Keratinocyte (primary cell): ENCODE data around the gene NPAS3. TPM values are rescaled to one million over a fixed set of nuclear protein-coding genes. Genes with fewer than 3 reads are reported as not detected.

ENCODE experiments used
- DNase-seq: peaks from one replicate; pipeline ENCODE4 v3.0.0-alpha.2; 2011; ENCODE audit warnings: low read depth, missing footprints, low spot score
- FAIRE-seq: peaks from 2 replicates; lab custom pipeline; 2011; peaks lifted over from hg19 to GRCh38; lab: Jason Lieb, UNC
- H2AFZ ChIP-seq: 2 replicates; pipeline ENCODE4 v1.6.0; 2012; ENCODE audit warnings: low read length, control low read depth, inconsistent platforms; ENCODE audit not compliant: control insufficient read depth
- H3K27ac ChIP-seq: 2 replicates; pipeline ENCODE4 v1.5.1; 2011; ENCODE audit warnings: low read length; ENCODE audit not compliant: control insufficient read depth, insufficient read depth
- H3K27me3 ChIP-seq: 3 replicates; pipeline ENCODE4 v1.6.0; 2011; ENCODE audit warnings: low read length; ENCODE audit not compliant: control insufficient read depth, insufficient read depth; ENCODE audit errors: extremely low read depth
- H3K36me3 ChIP-seq, 2 experiments: 2 replicates in 1 of 2; 3 replicates in 1 of 2; pipeline ENCODE4 v1.5.1; 2011; ENCODE audit warnings: low read length in 2 of 2, mild to moderate bottlenecking in 1 of 2; ENCODE audit not compliant: control insufficient read depth in 2 of 2, insufficient read depth in 2 of 2; ENCODE audit errors: extremely low read depth in 1 of 2
- H3K4me1 ChIP-seq: 3 replicates; pipeline ENCODE4 v1.5.1; 2011; ENCODE audit warnings: low read length; ENCODE audit not compliant: control insufficient read depth, insufficient read depth; ENCODE audit errors: extremely low read depth
- H3K4me2 ChIP-seq: 3 replicates; pipeline ENCODE4 v1.6.0; 2011; ENCODE audit warnings: low read depth, low read length; ENCODE audit not compliant: control insufficient read depth, insufficient read depth; ENCODE audit errors: extremely low read depth
- H3K4me3 ChIP-seq, 3 experiments: fragments of 200-600 bp in 1 of 3; sonication (generic) in 1 of 3; 2 replicates in 2 of 3; 3 replicates in 1 of 3; pipeline ENCODE4 v1.5.1; 2011 to 2016; ENCODE audit warnings: low read length in 3 of 3, mild to moderate bottlenecking in 3 of 3, control low read depth in 2 of 3, inconsistent platforms in 1 of 3, low read depth in 1 of 3, mixed read lengths in 1 of 3, mixed run types in 1 of 3, moderate library complexity in 1 of 3; ENCODE audit not compliant: control insufficient read depth in 2 of 3, insufficient read depth in 2 of 3; ENCODE audit errors: extremely low read depth in 1 of 3
- H3K79me2 ChIP-seq: 2 replicates; pipeline ENCODE4 v1.6.0; 2012; ENCODE audit warnings: low read length; ENCODE audit not compliant: control insufficient read depth, insufficient read depth
- H3K9ac ChIP-seq: 3 replicates; pipeline ENCODE4 v1.6.0; 2011; ENCODE audit warnings: low read length; ENCODE audit not compliant: control insufficient read depth, insufficient read depth; ENCODE audit errors: extremely low read depth
- H3K9me1 ChIP-seq: 3 replicates; pipeline ENCODE4 v1.6.0; 2011; ENCODE audit warnings: low read length; ENCODE audit not compliant: control insufficient read depth, insufficient read depth; ENCODE audit errors: extremely low read depth
- H3K9me3 ChIP-seq: 2 replicates; pipeline ENCODE4 v1.5.1; 2012; ENCODE audit warnings: low read depth, low read length; ENCODE audit not compliant: control insufficient read depth
- H4K20me1 ChIP-seq: 3 replicates; pipeline ENCODE4 v1.6.0; 2011; ENCODE audit warnings: low read length; ENCODE audit not compliant: control insufficient read depth, insufficient read depth; ENCODE audit errors: extremely low read depth
- EZH2 ChIP-seq: IDR thresholded peaks from one replicate; pipeline ENCODE4 v1.6.1; 2012; ENCODE audit warnings: inconsistent platforms, mild to moderate bottlenecking, low read length, moderate library complexity
- dilution Hi-C: fragments of 300-500 bp; cut with MboI; formaldehyde crosslinking; loops from one replicate; pipeline ENCODE4 v1.7.0; 2020; ENCODE audit warnings: low sequenced_read_pairs; ENCODE audit not compliant: extremely low pct_ligation_motif_present
- polyA plus RNA-seq, 5 experiments: library from polyadenylated mRNA; depleted of rRNA in 3 of 5; stranded (reverse) in 3 of 5; stranded (forward) in 1 of 5; unstranded in 1 of 5; fragments of >200 nt; gene quantifications; 1 replicate in 1 of 5; 2 replicates in 3 of 5; 3 replicates in 1 of 5; pipeline versions ENCODE4 v1.2.1 to v1.2.3, GENCODE V29; 2011 to 2012; ENCODE audit warnings: missing spikeins in 2 of 5, low read depth in 1 of 5, low replicate concordance in 1 of 5
- TF ChIP-seq, protein P1 (sequence below), 3 experiments: IDR thresholded peaks in 1 of 3; conservative IDR thresholded peaks in 1 of 3; optimal IDR thresholded peaks in 1 of 3; 2 replicates in 2 of 3; 3 replicates in 1 of 3; pipeline versions ENCODE3 to v1.5.1; 2011; ENCODE audit warnings: low read length in 3 of 3, mild to moderate bottlenecking in 3 of 3, moderate library complexity in 2 of 3, control low read depth in 1 of 3, inconsistent platforms in 1 of 3; ENCODE audit not compliant: insufficient read depth in 2 of 3; ENCODE audit errors: extremely low read depth in 1 of 3

Gene NPAS3
- polyA plus RNA-seq, 1 donor (not counting 4 experiments of a cell fraction or from before 2014, with no cell fraction given) = 0.07 TPM

- H3K36me3 ChIP-seq = no peaks in the 10 kb centered on the region
- no peaks in the 10 kb centered on the region for H4K20me1 ChIP-seq
- H3K4me2 ChIP-seq = no peak overlapping the region
- peaks cover 4% of the 10 kb centered on the region for H3K4me1 ChIP-seq
- H3K9me1 ChIP-seq = no peaks in the 10 kb centered on the region
- no peak overlapping the region for H3K9ac ChIP-seq
- dilution Hi-C loops = no loop called here
- H3K27ac ChIP-seq = no peak overlapping the region
- FAIRE-seq = no peak
- H3K4me3 ChIP-seq = no peak overlapping the region
- H3K9me3 ChIP-seq = no peaks in the 10 kb centered on the region
- no peaks in the 10 kb centered on the region for H3K79me2 ChIP-seq
- TF ChIP-seq, protein P1, sequence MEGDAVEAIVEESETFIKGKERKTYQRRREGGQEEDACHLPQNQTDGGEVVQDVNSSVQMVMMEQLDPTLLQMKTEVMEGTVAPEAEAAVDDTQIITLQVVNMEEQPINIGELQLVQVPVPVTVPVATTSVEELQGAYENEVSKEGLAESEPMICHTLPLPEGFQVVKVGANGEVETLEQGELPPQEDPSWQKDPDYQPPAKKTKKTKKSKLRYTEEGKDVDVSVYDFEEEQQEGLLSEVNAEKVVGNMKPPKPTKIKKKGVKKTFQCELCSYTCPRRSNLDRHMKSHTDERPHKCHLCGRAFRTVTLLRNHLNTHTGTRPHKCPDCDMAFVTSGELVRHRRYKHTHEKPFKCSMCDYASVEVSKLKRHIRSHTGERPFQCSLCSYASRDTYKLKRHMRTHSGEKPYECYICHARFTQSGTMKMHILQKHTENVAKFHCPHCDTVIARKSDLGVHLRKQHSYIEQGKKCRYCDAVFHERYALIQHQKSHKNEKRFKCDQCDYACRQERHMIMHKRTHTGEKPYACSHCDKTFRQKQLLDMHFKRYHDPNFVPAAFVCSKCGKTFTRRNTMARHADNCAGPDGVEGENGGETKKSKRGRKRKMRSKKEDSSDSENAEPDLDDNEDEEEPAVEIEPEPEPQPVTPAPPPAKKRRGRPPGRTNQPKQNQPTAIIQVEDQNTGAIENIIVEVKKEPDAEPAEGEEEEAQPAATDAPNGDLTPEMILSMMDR (optimal IDR thresholded peaks at IDR 0.05 in 1 of 3, IDR thresholded peaks at IDR 0.05 in 1 of 3, conservative IDR thresholded peaks at IDR 0.05 in 1 of 3; ENCODE audit: extremely low read depth in 1 of 3, insufficient read depth in 2 of 3, low read length in 3 of 3) = no peak
- TF ChIP-seq EZH2 = no peak
- no peak for DNase-seq
- no peak overlapping the region for H2AFZ ChIP-seq
- H3K27me3 ChIP-seq = no peaks in the 10 kb centered on the region
These were observed 896.6 kb downstream of the NPAS3 start for GRCh38 chr14:33835261-33835655.

GRCh38 chr14:33835677-33836076 lies 897.0 kb downstream of the NPAS3 start:
- dilution Hi-C loops = no loop called here
- Histone ChIP-seq H3K79me2 (no peaks in the 10 kb centered on the region), H3K9me1 (no peaks in the 10 kb centered on the region)

More at GRCh38 chr14:33835677-33836076, 897.0 kb downstream of the NPAS3 start:
- DNase-seq = no peak
- no peaks in the 10 kb centered on the region for H3K27me3 ChIP-seq
- H2AFZ ChIP-seq = no peak overlapping the region
- H3K4me2 ChIP-seq = no peak overlapping the region
- no peak overlapping the region for H3K27ac ChIP-seq
- H3K9me3 ChIP-seq = no peaks in the 10 kb centered on the region
- H3K4me1 ChIP-seq = peaks cover 4% of the 10 kb centered on the region
- no peaks in the 10 kb centered on the region for H4K20me1 ChIP-seq
- no peak overlapping the region for H3K4me3 ChIP-seq
- TF ChIP-seq, protein P1 (optimal IDR thresholded peaks at IDR 0.05 in 1 of 3, IDR thresholded peaks at IDR 0.05 in 1 of 3, conservative IDR thresholded peaks at IDR 0.05 in 1 of 3; ENCODE audit: extremely low read depth in 1 of 3, insufficient read depth in 2 of 3, low read length in 3 of 3) = no peak
- TF ChIP-seq EZH2 = no peak
- no peak overlapping the region for H3K9ac ChIP-seq
- FAIRE-seq = no peak
- H3K36me3 ChIP-seq = no peaks in the 10 kb centered on the region
